ENCODE data around the gene RBPJ.

- TF ChIP-seq RFX5 (IDR thresholded peaks at IDR 0.05; ENCODE audit: low read length) (no peak), CTCF (IDR thresholded peaks at IDR 0.05) (no peak), FOXJ3 (CRISPR knock-in tag; IDR thresholded peaks at IDR 0.05) (no peak), TAF1 (IDR thresholded peaks at IDR 0.05; ENCODE audit: borderline replicate concordance, low read depth, low read length) (no peak), YY1 (IDR thresholded peaks at IDR 0.05; ENCODE audit: low read depth) (no peak), SMC3 (IDR thresholded peaks at IDR 0.05; ENCODE audit: low read depth, low read length) (no peak), POLR2AphosphoS5 (IDR thresholded peaks at IDR 0.05; ENCODE audit: low read depth, low read length) (no peak), EZH2phosphoT487 (IDR thresholded peaks at IDR 0.05; ENCODE audit: borderline replicate concordance, low read depth) (no peak), SIN3A (IDR thresholded peaks at IDR 0.05; ENCODE audit: borderline replicate concordance, low read depth, low read length) (no peak), GATA2 (CRISPR knock-in tag; IDR thresholded peaks at IDR 0.05) (no peak), EP300 (IDR thresholded peaks at IDR 0.05; ENCODE audit: borderline replicate concordance in 1 of 2, low read depth in 1 of 2, low read length in 1 of 2) (no peak), GABPA (IDR thresholded peaks at IDR 0.05; ENCODE audit: low read depth) (no peak), REST (IDR thresholded peaks at IDR 0.05; ENCODE audit: low read depth, low read length) (no peak), MAX (IDR thresholded peaks at IDR 0.05; ENCODE audit: low read depth) (no peak)
Measured at GRCh38 chr4:26425953-26426352, 105.1 kb downstream of the RBPJ start.
